Measurements from ENCODE around the gene ARFGAP3.

Gene ARFGAP3

GRCh38 chr22:42834177-42834949 is 22.7 kb downstream of the ARFGAP3 start:
- no peak for DNase-seq (ENCODE audit: low read depth)
- TF ChIP-seq, protein P1, sequence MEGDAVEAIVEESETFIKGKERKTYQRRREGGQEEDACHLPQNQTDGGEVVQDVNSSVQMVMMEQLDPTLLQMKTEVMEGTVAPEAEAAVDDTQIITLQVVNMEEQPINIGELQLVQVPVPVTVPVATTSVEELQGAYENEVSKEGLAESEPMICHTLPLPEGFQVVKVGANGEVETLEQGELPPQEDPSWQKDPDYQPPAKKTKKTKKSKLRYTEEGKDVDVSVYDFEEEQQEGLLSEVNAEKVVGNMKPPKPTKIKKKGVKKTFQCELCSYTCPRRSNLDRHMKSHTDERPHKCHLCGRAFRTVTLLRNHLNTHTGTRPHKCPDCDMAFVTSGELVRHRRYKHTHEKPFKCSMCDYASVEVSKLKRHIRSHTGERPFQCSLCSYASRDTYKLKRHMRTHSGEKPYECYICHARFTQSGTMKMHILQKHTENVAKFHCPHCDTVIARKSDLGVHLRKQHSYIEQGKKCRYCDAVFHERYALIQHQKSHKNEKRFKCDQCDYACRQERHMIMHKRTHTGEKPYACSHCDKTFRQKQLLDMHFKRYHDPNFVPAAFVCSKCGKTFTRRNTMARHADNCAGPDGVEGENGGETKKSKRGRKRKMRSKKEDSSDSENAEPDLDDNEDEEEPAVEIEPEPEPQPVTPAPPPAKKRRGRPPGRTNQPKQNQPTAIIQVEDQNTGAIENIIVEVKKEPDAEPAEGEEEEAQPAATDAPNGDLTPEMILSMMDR (IDR thresholded peaks at IDR 0.05; ENCODE audit: low read depth, low read length), result no peak
- TF ChIP-seq POLR2A (IDR thresholded peaks at IDR 0.05; ENCODE audit: extremely low read depth, insufficient read length) (no peak), MAX (IDR thresholded peaks at IDR 0.05; ENCODE audit: low read depth, low read length) (no peak), MYC (IDR thresholded peaks at IDR 0.05; ENCODE audit: low read depth, low read length) (no peak)
- no peak overlapping the region for H3K4me3 ChIP-seq (ENCODE audit: low read depth, low read length)

- DNase-seq (ENCODE audit: low read depth), result no peak
- H3K4me3 ChIP-seq (ENCODE audit: low read depth, low read length), result no peak overlapping the region
- TF ChIP-seq MAX (IDR thresholded peaks at IDR 0.05; ENCODE audit: low read depth, low read length), result no peak
- TF ChIP-seq, protein P1 (IDR thresholded peaks at IDR 0.05; ENCODE audit: low read depth, low read length), result no peak
- TF ChIP-seq MYC (IDR thresholded peaks at IDR 0.05; ENCODE audit: low read depth, low read length), result no peak
- TF ChIP-seq POLR2A (IDR thresholded peaks at IDR 0.05; ENCODE audit: extremely low read depth, insufficient read length), result no peak
Measured at GRCh38 chr22:42833104-42833503, 24.0 kb downstream of the ARFGAP3 start.

DNA sequence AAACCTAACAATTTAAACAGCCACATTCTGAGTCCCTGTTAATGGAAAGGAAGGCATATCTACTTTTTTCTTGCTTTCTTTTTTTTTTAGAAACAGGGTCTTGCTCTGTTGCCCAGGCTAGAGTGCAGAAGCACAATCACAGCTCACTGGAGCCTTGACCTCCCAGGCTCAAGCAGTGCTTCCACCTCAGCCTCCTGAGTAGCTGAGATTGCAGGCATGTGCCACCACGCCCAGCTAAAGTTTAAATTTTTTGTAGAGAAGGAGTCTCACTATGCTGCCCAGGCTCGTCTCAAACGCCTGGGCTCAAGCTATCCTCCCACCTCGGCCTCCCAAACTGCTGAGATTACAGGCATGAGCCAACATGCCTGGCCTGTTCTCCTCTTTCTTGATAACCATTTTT is 25.4 kb downstream of the ARFGAP3 start:
- no peak for DNase-seq (ENCODE audit: low read depth)
- H3K4me3 ChIP-seq (ENCODE audit: low read depth, low read length), result no peak overlapping the region
- TF ChIP-seq POLR2A (IDR thresholded peaks at IDR 0.05; ENCODE audit: extremely low read depth, insufficient read length) (no peak), MYC (IDR thresholded peaks at IDR 0.05; ENCODE audit: low read depth, low read length) (no peak), MAX (IDR thresholded peaks at IDR 0.05; ENCODE audit: low read depth, low read length) (no peak)
- TF ChIP-seq, protein P1 (IDR thresholded peaks at IDR 0.05; ENCODE audit: low read depth, low read length), result no peak

GRCh38 chr22:42830161-42830560 is 26.9 kb downstream of the ARFGAP3 start:
- no peak for TF ChIP-seq MYC (IDR thresholded peaks at IDR 0.05; ENCODE audit: low read depth, low read length)
- no peak for TF ChIP-seq POLR2A (IDR thresholded peaks at IDR 0.05; ENCODE audit: extremely low read depth, insufficient read length)
- TF ChIP-seq, protein P1 (IDR thresholded peaks at IDR 0.05; ENCODE audit: low read depth, low read length), result no peak
- no peak for TF ChIP-seq MAX (IDR thresholded peaks at IDR 0.05; ENCODE audit: low read depth, low read length)
- no peak overlapping the region for H3K4me3 ChIP-seq (ENCODE audit: low read depth, low read length)
- no peak for DNase-seq (ENCODE audit: low read depth)

- TF ChIP-seq MYC (IDR thresholded peaks at IDR 0.05; ENCODE audit: low read depth, low read length) (no peak), MAX (IDR thresholded peaks at IDR 0.05; ENCODE audit: low read depth, low read length) (no peak), POLR2A (IDR thresholded peaks at IDR 0.05; ENCODE audit: extremely low read depth, insufficient read length) (no peak)
- TF ChIP-seq, protein P1 (IDR thresholded peaks at IDR 0.05; ENCODE audit: low read depth, low read length), result no peak
- DNase-seq (ENCODE audit: low read depth), result no peak
- no peak overlapping the region for H3K4me3 ChIP-seq (ENCODE audit: low read depth, low read length)
Measured at GRCh38 chr22:42829302-42829701, 27.8 kb downstream of the ARFGAP3 start.

All from NB4 (cell line).